Activated CD4-positive, alpha-beta memory T cell treated with anti-CD3 and anti-CD28 coated beads for 36 hours (primary cell): Measurements from ENCODE around the gene PAM. TPM values are rescaled to one million over a fixed set of nuclear protein-coding genes. Genes with fewer than 3 reads are reported as not detected.

ENCODE experiments used
- CTCF ChIA-PET: fragments of 350-600 bp; sonication (Branson Sonifier 250); formaldehyde crosslinking; loops from one replicate; lab custom pipeline; 2021; ENCODE audit warnings: antibody characterized with exemption, inconsistent platforms; lab: Charles Lee
- POLR2A ChIA-PET: fragments of 350-600 bp; sonication (Branson Sonifier 250); formaldehyde crosslinking; loops from one replicate; lab custom pipeline; 2021; ENCODE audit warnings: antibody characterized with exemption; lab: Charles Lee
- DNase-seq: peaks from one replicate; pipeline ENCODE4 v3.0.0-alpha.2; 2020
- H3K27ac Mint-ChIP-seq: one replicate; pipeline ENCODE4 v1.8.0; 2021; ENCODE audit warnings: mixed read lengths
- H3K27me3 Mint-ChIP-seq: one replicate; pipeline ENCODE4 v1.8.0; 2021; ENCODE audit warnings: mixed read lengths
- H3K36me3 Mint-ChIP-seq: one replicate; pipeline ENCODE4 v1.8.0; 2021; ENCODE audit warnings: mixed read lengths
- H3K4me1 Mint-ChIP-seq: one replicate; pipeline ENCODE4 v1.8.0; 2021; ENCODE audit warnings: low read depth, mixed read lengths
- H3K4me3 Mint-ChIP-seq: one replicate; pipeline ENCODE4 v1.8.0; 2021; ENCODE audit warnings: mild to moderate bottlenecking, mixed read lengths
- H3K9me3 Mint-ChIP-seq: one replicate; pipeline ENCODE4 v1.8.0; 2021; ENCODE audit warnings: mixed read lengths
- intact Hi-C: fragments of 100-400 bp; cut with micrococcal nuclease; formaldehyde crosslinking; loops from one replicate; pipeline ENCODE4 v1.15.1; 2023
- total RNA-seq, 2 experiments: library from RNA; stranded (reverse); gene quantifications; one replicate each; pipeline ENCODE4 v1.2.3, GENCODE V29; 2021

PAM gene
- total RNA-seq, 2 experiments from 2014 or later = 41.6 to 43.7 TPM

DNA sequence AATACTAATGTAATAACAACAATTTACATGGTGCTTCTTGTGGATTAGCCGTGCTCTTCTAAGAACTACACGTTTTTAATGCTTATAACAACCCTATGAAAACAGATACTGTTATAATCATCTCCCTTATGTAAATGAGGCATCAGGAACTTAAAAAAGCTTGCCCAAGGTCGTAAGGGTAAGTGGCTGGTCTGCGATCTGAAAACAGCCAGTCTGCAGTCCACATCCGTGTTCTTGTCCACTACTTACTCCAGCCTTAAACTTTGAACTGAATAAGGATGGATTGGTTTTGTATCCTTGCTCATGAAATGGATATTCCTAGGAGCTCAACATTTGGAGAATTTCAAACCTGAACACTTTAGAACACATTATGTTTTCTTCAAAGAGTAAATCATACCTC is 26.7 kb downstream of the PAM start:
- Mint-ChIP-seq H3K4me1 (peaks cover 59% of the 10 kb centered on the region), H3K36me3 (peaks cover 12% of the 10 kb centered on the region)
- POLR2A ChIA-PET = no interaction called here

GRCh38 chr5:102782217-102782872 is 27.2 kb downstream of the PAM start:
- intact Hi-C loops = loop anchor here (5.0 kb wide), 1 partner anchor 190 kb away; no protein-coding TSS in a partner anchor
- Mint-ChIP-seq H3K36me3 (peaks cover 12% of the 10 kb centered on the region), H3K4me1 (peaks cover 54% of the 10 kb centered on the region), H3K9me3 (no peaks in the 10 kb centered on the region), H3K4me3 (no peak overlapping the region), H3K27me3 (no peaks in the 10 kb centered on the region), H3K27ac (no peak overlapping the region)
- ChIA-PET CTCF (interaction anchor here (1.6 to 3.0 kb wide), 5 partner anchors 10 to 356 kb away, joined by 3 to 24 read pairs (median 11); no protein-coding TSS in a partner anchor), POLR2A (no interaction called here)
- no peak for DNase-seq

More for the DNA sequence above, 26.7 kb downstream of the PAM start:
- H3K4me3 Mint-ChIP-seq = no peak overlapping the region
- intact Hi-C loops = loop anchor here (5.0 kb wide), 1 partner anchor 191 kb away; no protein-coding TSS in a partner anchor
- H3K27me3 Mint-ChIP-seq = no peaks in the 10 kb centered on the region
- DNase-seq = no peak
- CTCF ChIA-PET = interaction anchor here (1.1 to 3.0 kb wide), 9 partner anchors 9 to 357 kb away, joined by 3 to 24 read pairs (median 10); no protein-coding TSS in a partner anchor
- H3K27ac Mint-ChIP-seq = no peak overlapping the region
- H3K9me3 Mint-ChIP-seq = no peaks in the 10 kb centered on the region

- ChIA-PET CTCF (interaction anchor here (1.0 to 1.4 kb wide), 2 partner anchors 106 to 352 kb away, joined by 3 read pairs; no protein-coding TSS in a partner anchor), POLR2A (no interaction called here)
- DNase-seq = no peak
- no peak overlapping the region for H3K4me3 Mint-ChIP-seq
- intact Hi-C loops = no loop called here
- H3K36me3 Mint-ChIP-seq = peaks cover 12% of the 10 kb centered on the region
- no peaks in the 10 kb centered on the region for H3K9me3 Mint-ChIP-seq
- H3K27ac Mint-ChIP-seq = no peak overlapping the region
- H3K27me3 Mint-ChIP-seq = no peaks in the 10 kb centered on the region
- peaks cover 23% of the 10 kb centered on the region for H3K4me1 Mint-ChIP-seq
These were observed 32.0 kb downstream of the PAM start for GRCh38 chr5:102787134-102787533.

DNA sequence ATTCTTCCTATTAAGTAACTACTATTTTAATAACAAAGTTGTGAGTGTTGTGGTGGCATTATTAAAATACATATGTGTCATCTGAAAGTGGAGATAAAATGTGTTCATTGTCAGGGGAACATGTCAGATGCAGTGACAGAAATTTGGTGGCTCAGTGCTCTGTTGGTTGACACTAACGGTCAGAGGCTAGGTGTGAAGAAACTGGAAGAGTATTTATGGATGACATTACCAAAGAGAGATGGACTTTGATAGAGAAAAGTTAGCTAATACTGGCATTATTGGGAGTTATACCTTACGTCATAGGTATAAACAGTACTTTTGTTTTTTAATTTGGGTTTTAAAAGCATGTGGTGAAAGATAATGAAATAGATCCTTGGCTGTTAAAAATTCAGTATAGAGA is 33.7 kb downstream of the PAM start:
- no peak overlapping the region for H3K27ac Mint-ChIP-seq
- no peaks in the 10 kb centered on the region for H3K27me3 Mint-ChIP-seq
- peaks cover 7% of the 10 kb centered on the region for H3K36me3 Mint-ChIP-seq
- intact Hi-C loops = no loop called here
- DNase-seq = no peak
- CTCF ChIA-PET = no interaction called here
- POLR2A ChIA-PET = no interaction called here
- no peak overlapping the region for H3K4me3 Mint-ChIP-seq
- H3K4me1 Mint-ChIP-seq = peaks cover 20% of the 10 kb centered on the region
- no peaks in the 10 kb centered on the region for H3K9me3 Mint-ChIP-seq

GRCh38 chr5:102789469-102789868 is 34.4 kb downstream of the PAM start:
- no peak for DNase-seq
- intact Hi-C loops = no loop called here
- no peaks in the 10 kb centered on the region for H3K9me3 Mint-ChIP-seq
- no peak overlapping the region for H3K4me3 Mint-ChIP-seq
- CTCF ChIA-PET = interaction anchor here (2.1 to 3.4 kb wide), 2 partner anchors 9 to 108 kb away, joined by 7 to 20 read pairs; no protein-coding TSS in a partner anchor
- no peaks in the 10 kb centered on the region for H3K27me3 Mint-ChIP-seq
- POLR2A ChIA-PET = no interaction called here
- no peak overlapping the region for H3K27ac Mint-ChIP-seq
- H3K36me3 Mint-ChIP-seq = peaks cover 4% of the 10 kb centered on the region
- peaks cover 16% of the 10 kb centered on the region for H3K4me1 Mint-ChIP-seq

DNA sequence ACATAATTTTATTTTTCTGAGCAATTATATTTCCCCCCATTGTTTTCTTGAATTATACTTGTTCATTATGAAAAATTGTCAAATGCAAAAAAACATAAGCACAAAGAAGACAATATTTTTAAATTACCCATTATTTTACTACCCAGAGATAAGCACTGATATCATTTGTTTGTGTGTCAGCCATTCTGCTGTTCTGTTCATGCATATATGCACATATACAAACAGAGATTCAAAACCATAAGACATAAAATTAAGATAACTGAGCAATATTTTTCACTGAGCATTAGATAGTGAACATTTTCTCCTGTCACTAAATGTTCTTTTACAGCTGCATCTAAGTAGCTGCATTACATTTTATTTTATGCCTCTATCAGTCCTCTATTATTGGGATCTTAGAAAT is 35.6 kb downstream of the PAM start:
- peaks cover 10% of the 10 kb centered on the region for H3K4me1 Mint-ChIP-seq

DNA sequence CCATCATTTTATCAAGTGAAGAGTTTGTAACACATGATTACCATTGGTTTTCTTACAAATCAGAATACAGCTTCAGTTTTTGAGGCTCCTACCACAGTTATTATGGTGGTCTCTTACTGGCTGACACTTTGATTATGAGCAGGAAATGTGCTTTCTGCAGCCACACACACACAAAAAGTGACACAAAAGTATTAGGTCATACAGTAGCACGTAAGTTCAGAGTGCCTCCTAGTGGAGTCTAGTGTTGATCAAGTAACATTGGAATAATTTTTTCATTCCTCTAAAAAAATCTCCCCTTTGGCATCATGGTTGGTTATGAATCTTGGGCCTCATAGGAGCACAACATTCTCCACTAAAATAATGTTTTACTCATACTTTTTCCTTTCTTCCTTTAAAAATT is 37.6 kb downstream of the PAM start:
- H3K4me1 Mint-ChIP-seq = peaks cover 14% of the 10 kb centered on the region
- H3K27me3 Mint-ChIP-seq = no peaks in the 10 kb centered on the region
- no peak overlapping the region for H3K4me3 Mint-ChIP-seq
- ChIA-PET CTCF (interaction anchor here (2.5 to 3.4 kb wide), 2 partner anchors 11 to 111 kb away, joined by 11 to 20 read pairs; no protein-coding TSS in a partner anchor), POLR2A (no interaction called here)
- no peak overlapping the region for H3K27ac Mint-ChIP-seq
- intact Hi-C loops = loop anchor here (1.0 to 2.0 kb wide), 2 partner anchors 111 to 210 kb away; no protein-coding TSS in a partner anchor
- no peak for DNase-seq
- H3K9me3 Mint-ChIP-seq = no peaks in the 10 kb centered on the region
- peaks cover 3% of the 10 kb centered on the region for H3K36me3 Mint-ChIP-seq

More for the DNA sequence above, 35.6 kb downstream of the PAM start:
- ChIA-PET CTCF (interaction anchor here (1.4 to 3.4 kb wide), 3 partner anchors 10 to 206 kb away, joined by 5 to 20 read pairs (median 7); no protein-coding TSS in a partner anchor), POLR2A (no interaction called here)
- intact Hi-C loops = no loop called here
- no peak overlapping the region for H3K27ac Mint-ChIP-seq
- H3K27me3 Mint-ChIP-seq = no peaks in the 10 kb centered on the region
- no peaks in the 10 kb centered on the region for H3K9me3 Mint-ChIP-seq
- no peak for DNase-seq
- H3K36me3 Mint-ChIP-seq = no peaks in the 10 kb centered on the region
- H3K4me3 Mint-ChIP-seq = no peak overlapping the region

GRCh38 chr5:102794047-102794446 is 38.9 kb downstream of the PAM start:
- Mint-ChIP-seq H3K27ac (no peak overlapping the region), H3K27me3 (no peaks in the 10 kb centered on the region), H3K9me3 (no peaks in the 10 kb centered on the region), H3K4me3 (no peak overlapping the region), H3K4me1 (peaks cover 24% of the 10 kb centered on the region), H3K36me3 (peaks cover 3% of the 10 kb centered on the region)
- DNase-seq = no peak
- ChIA-PET POLR2A (no interaction called here), CTCF (interaction anchor here (2.2 to 2.5 kb wide), 2 partner anchors 13 to 113 kb away, joined by 11 to 12 read pairs; no protein-coding TSS in a partner anchor)
- intact Hi-C loops = no loop called here

GRCh38 chr5:102794677-102795331 is 39.7 kb downstream of the PAM start:
- ChIA-PET POLR2A (no interaction called here), CTCF (interaction anchor here (0.8 to 2.2 kb wide), 2 partner anchors 14 to 114 kb away, joined by 3 to 12 read pairs; no protein-coding TSS in a partner anchor)
- H3K27me3 Mint-ChIP-seq = no peaks in the 10 kb centered on the region
- DNase-seq = no peak
- intact Hi-C loops = no loop called here
- H3K9me3 Mint-ChIP-seq = no peaks in the 10 kb centered on the region
- H3K4me3 Mint-ChIP-seq = no peak overlapping the region
- no peak overlapping the region for H3K27ac Mint-ChIP-seq
- peaks cover 3% of the 10 kb centered on the region for H3K36me3 Mint-ChIP-seq
- peaks cover 28% of the 10 kb centered on the region for H3K4me1 Mint-ChIP-seq

DNA sequence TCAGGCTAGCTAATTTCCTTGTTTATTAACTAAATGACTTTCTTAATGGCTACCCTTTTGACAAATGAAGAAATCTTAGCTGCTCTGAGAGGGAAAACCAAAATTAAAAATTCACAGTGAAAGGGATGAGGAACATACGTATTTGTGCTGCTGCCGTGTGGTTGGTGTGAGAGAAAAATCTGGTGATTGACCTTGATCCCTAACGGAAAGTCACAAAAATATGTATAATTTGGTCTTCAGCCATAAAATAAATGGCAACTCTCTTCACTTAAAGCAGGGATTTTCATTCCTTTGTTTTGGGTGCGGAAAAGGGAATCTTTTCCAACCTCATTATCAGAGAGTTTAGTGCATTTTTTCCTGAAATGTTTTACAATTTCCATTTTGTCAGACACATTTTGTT is 40.4 kb downstream of the PAM start:
- Mint-ChIP-seq H3K36me3 (peaks cover 3% of the 10 kb centered on the region), H3K9me3 (no peaks in the 10 kb centered on the region), H3K4me1 (peaks cover 34% of the 10 kb centered on the region), H3K4me3 (no peak overlapping the region), H3K27ac (no peak overlapping the region), H3K27me3 (no peaks in the 10 kb centered on the region)
- CTCF ChIA-PET = interaction anchor here (0.6 to 0.8 kb wide), 2 partner anchors 15 to 306 kb away, joined by 3 read pairs; no protein-coding TSS in a partner anchor
- POLR2A ChIA-PET = no interaction called here
- DNase-seq = no peak
- intact Hi-C loops = no loop called here

GRCh38 chr5:102796009-102796408 is 40.9 kb downstream of the PAM start:
- DNase-seq = no peak
- H3K4me3 Mint-ChIP-seq = no peak overlapping the region
- intact Hi-C loops = no loop called here
- no peaks in the 10 kb centered on the region for H3K27me3 Mint-ChIP-seq
- H3K4me1 Mint-ChIP-seq = peaks cover 37% of the 10 kb centered on the region
- ChIA-PET POLR2A (no interaction called here), CTCF (interaction anchor here (0.6 kb wide), 1 partner anchor 305 kb away, joined by 3 read pairs; no protein-coding TSS in a partner anchor)
- H3K27ac Mint-ChIP-seq = no peak overlapping the region
- peaks cover 3% of the 10 kb centered on the region for H3K36me3 Mint-ChIP-seq
- H3K9me3 Mint-ChIP-seq = no peaks in the 10 kb centered on the region

DNA sequence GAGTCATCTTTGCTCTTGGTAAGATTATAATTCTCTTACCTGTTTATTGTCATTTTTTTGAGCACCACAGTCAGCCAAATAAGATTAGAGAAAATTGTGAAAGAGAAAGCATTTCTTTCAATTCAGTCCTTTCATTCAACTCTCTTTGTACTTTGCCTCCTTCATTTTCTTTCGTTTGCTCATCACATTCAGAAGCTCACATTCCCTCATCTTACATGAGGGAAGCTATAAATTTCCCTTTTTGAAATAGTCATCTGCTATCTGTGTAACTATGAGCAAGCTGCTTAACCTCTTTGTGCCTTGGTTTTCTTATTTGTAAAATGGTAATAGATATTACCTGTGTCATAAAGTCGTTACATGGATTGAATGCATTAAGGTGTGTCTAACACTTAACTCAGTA is 41.4 kb downstream of the PAM start:
- H3K4me3 Mint-ChIP-seq = no peak overlapping the region
- DNase-seq = no peak
- no peak overlapping the region for H3K27ac Mint-ChIP-seq
- no peaks in the 10 kb centered on the region for H3K27me3 Mint-ChIP-seq
- peaks cover 3% of the 10 kb centered on the region for H3K36me3 Mint-ChIP-seq
- no peaks in the 10 kb centered on the region for H3K9me3 Mint-ChIP-seq
- ChIA-PET POLR2A (no interaction called here), CTCF (no interaction called here)
- H3K4me1 Mint-ChIP-seq = peaks cover 41% of the 10 kb centered on the region
- intact Hi-C loops = no loop called here
